HepG2 (cell line): ENCODE data around the gene PDE4C.

Source experiments
- BHLHE40 ChIP-seq: IDR thresholded peaks from 2 replicates; pipeline ENCODE4 v1.6.1; 2011; ENCODE audit warnings: low read length, improper control_type of control experiment
- CEBPB ChIP-seq: IDR thresholded peaks from 2 replicates; pipeline ENCODE4 v1.6.1; 2011; ENCODE audit warnings: low read depth, low read length, improper control_type of control experiment, borderline replicate concordance
- CEBPG ChIP-seq: IDR thresholded peaks from 2 replicates; pipeline ENCODE4 v1.6.1; 2016
- CTCF ChIP-seq: sonication (generic); formaldehyde crosslinking; IDR thresholded peaks from 2 replicates; pipeline ENCODE4 v1.5.0; 2020; ENCODE audit warnings: mild to moderate bottlenecking, missing genetic modification reagents, moderate library complexity
- EEA1 ChIP-seq: sonication (generic); formaldehyde crosslinking; IDR thresholded peaks from 2 replicates; pipeline ENCODE4 v1.5.1; 2020; ENCODE audit warnings: mild to moderate bottlenecking, missing genetic modification reagents, borderline replicate concordance
- FOXM1 ChIP-seq: sonication (generic); formaldehyde crosslinking; IDR thresholded peaks from 2 replicates; pipeline ENCODE4 v1.5.0; 2020; ENCODE audit warnings: missing genetic modification reagents
- ZFP91 ChIP-seq: sonication (generic); formaldehyde crosslinking; IDR thresholded peaks from 2 replicates; pipeline ENCODE4 v1.9.0; 2022; ENCODE audit warnings: missing genetic modification reagents, mild to moderate bottlenecking, borderline replicate concordance
- TF ChIP-seq, protein P1 (sequence below): IDR thresholded peaks from 2 replicates; pipeline ENCODE4 v1.6.1; 2012; ENCODE audit warnings: inconsistent platforms

DNA sequence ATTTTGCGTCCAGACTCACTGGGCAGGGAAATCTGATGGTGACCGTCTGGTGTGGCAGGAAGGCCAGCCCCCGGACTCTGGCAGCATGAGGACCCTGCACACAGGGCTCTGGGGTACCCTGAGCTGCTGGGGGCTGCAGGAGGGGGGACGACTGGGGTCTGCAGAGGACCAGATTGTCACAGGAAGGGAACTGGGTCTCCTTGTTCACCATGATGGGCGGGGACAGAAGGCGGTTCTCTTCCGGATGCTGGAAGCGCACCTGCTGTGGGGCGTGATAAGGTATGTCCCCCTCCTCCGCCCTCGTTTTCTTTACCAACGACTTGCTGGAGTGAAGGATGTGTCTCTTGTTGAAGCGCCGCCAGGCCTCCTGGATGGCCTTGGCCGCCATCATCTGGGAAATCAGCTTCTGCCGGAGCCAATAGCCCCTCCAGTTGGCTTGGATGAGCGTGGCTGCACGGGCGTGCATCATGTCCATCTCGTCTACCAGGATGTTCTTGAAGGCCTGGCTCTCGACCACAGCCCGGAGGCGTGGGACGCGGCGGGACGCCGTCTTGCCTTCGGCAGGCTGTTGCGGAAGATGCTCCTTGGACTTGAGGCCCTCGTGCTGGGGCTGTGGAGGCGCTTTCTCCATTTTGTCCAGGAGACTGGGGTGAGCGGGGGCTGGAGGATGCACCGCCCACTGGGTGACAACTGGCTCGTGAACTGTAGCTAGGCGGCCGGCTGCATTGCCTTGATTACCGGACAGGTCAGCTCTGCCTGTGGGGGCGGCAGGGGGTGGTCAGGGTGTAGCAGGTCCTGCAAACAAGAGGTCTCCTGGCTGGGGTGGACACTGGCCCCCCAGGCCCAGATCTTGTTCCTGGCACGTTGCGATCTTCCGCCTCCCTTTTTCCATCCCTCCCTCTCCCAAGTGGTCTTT, 40.8 kb upstream of the PDE4C start:
- TF ChIP-seq CTCF (CRISPR knock-in tag) (no peak), CEBPB (no peak), ZFP91 (CRISPR knock-in tag) (no peak), BHLHE40 (no peak), CEBPG (no peak), FOXM1 (no peak), EEA1 (no peak)
- TF ChIP-seq, protein P1, sequence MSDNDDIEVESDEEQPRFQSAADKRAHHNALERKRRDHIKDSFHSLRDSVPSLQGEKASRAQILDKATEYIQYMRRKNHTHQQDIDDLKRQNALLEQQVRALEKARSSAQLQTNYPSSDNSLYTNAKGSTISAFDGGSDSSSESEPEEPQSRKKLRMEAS, result no peak
